GM12872 (cell line): ENCODE results near the gene MPRIP.

Source experiments
- CTCF ChIP-seq: IDR thresholded peaks from 3 replicates; pipeline ENCODE4 v1.5.1; 2011; ENCODE audit warnings: low read depth, mild to moderate bottlenecking, low read length, moderate library complexity; ENCODE audit not compliant: insufficient read depth

MPRIP gene

GRCh38 chr17:17186051-17186450 lies 143.8 kb downstream of the MPRIP start:
- no peak for TF ChIP-seq CTCF

- no peak for TF ChIP-seq CTCF
These were observed 144.6 kb downstream of the MPRIP start for GRCh38 chr17:17186551-17187505.

GRCh38 chr17:17188586-17188985 lies 146.3 kb downstream of the MPRIP start:
- no peak for TF ChIP-seq CTCF

GRCh38 chr17:17189559-17189958 lies 147.3 kb downstream of the MPRIP start:
- no peak for TF ChIP-seq CTCF

GRCh38 chr17:17190188-17190587 lies 147.9 kb downstream of the MPRIP start:
- no peak for TF ChIP-seq CTCF

- TF ChIP-seq CTCF: no peak
These were observed 149.1 kb downstream of the MPRIP start for GRCh38 chr17:17191346-17191792.

- TF ChIP-seq CTCF: no peak
These were observed 149.7 kb downstream of the MPRIP start for GRCh38 chr17:17191961-17192381.
